ENCODE measurements around the gene ZNF764.
A peak's percentile ranks its signal among the peaks of the same experiment; 100 is the strongest.
"Not testable (repeated sequence)": the region's sequence is repeated elsewhere in the genome, so short reads cannot be mapped to it uniquely, and the experiment has no call there.

ZNF764 gene

DNA sequence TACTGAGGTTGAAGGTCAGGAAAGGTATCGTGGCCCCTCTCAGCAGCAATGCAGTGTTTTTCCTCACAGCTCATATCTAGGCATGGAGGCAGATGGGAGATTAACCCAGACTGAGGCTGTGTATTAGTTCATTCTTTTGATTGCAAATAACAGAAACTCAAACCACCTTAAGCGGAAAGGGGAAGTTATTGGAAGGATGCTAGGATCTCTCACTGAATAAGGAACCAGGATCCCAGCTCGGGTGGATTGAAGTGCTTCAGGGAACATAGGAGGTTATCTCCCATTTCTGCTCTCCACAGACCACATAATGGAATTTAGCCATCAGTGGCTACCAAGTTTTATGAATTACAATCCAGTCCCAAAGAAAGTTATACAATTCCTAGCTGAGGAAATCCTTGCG is 43.8 kb upstream of the ZNF764 start:
- DNase-seq (ENCODE audit: low read depth), result no peak
- no peak overlapping the region for H3K4me3 ChIP-seq (ENCODE audit: low read length)
- TF ChIP-seq, protein P1, sequence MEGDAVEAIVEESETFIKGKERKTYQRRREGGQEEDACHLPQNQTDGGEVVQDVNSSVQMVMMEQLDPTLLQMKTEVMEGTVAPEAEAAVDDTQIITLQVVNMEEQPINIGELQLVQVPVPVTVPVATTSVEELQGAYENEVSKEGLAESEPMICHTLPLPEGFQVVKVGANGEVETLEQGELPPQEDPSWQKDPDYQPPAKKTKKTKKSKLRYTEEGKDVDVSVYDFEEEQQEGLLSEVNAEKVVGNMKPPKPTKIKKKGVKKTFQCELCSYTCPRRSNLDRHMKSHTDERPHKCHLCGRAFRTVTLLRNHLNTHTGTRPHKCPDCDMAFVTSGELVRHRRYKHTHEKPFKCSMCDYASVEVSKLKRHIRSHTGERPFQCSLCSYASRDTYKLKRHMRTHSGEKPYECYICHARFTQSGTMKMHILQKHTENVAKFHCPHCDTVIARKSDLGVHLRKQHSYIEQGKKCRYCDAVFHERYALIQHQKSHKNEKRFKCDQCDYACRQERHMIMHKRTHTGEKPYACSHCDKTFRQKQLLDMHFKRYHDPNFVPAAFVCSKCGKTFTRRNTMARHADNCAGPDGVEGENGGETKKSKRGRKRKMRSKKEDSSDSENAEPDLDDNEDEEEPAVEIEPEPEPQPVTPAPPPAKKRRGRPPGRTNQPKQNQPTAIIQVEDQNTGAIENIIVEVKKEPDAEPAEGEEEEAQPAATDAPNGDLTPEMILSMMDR (IDR thresholded peaks at IDR 0.05; ENCODE audit: insufficient read depth, low read depth, low read length, missing control alignments), result no peak

- H3K4me3 ChIP-seq (ENCODE audit: low read length), result no peak overlapping the region
- DNase-seq (ENCODE audit: low read depth), result no peak
- TF ChIP-seq, protein P1 (IDR thresholded peaks at IDR 0.05; ENCODE audit: insufficient read depth, low read depth, low read length, missing control alignments), result no peak
These were observed 42.8 kb upstream of the ZNF764 start for GRCh38 chr16:30600929-30601328.

DNA sequence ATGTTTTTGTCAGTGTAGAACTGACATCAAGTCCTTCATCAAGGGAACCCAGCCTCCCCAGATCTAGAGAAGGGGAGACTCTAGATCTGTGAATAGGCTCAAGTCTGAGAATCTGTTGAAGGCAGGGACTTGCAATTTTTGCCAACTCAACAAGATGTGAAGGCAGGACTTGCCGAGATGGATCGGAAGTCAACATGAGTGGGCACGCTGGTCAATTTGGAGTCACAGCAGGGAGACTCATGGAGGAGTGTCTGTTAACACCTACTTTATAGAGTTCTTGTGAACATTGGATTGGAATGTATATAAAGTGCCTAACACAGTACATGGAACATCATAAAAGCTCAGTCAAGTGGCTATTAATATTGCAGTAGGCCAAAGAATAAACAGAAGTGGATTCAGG is 42.0 kb upstream of the ZNF764 start:
- no peak overlapping the region for H3K4me3 ChIP-seq (ENCODE audit: low read length)
- TF ChIP-seq, protein P1 (IDR thresholded peaks at IDR 0.05; ENCODE audit: insufficient read depth, low read depth, low read length, missing control alignments), result no peak

GRCh38 chr16:30592871-30593270 is 34.7 kb upstream of the ZNF764 start:
- DNase-seq (ENCODE audit: low read depth), result no peak
- H3K4me3 ChIP-seq (ENCODE audit: low read length), result no peak overlapping the region
- TF ChIP-seq, protein P1 (IDR thresholded peaks at IDR 0.05; ENCODE audit: insufficient read depth, low read depth, low read length, missing control alignments), result no peak

More for the DNA sequence above, 42.0 kb upstream of the ZNF764 start:
- peak; percentile 15 for DNase-seq (ENCODE audit: low read depth)

GRCh38 chr16:30590869-30591268 is 32.7 kb upstream of the ZNF764 start:
- H3K4me3 ChIP-seq (ENCODE audit: low read length); DNase-seq (ENCODE audit: low read depth): not testable (repeated sequence)

DNA sequence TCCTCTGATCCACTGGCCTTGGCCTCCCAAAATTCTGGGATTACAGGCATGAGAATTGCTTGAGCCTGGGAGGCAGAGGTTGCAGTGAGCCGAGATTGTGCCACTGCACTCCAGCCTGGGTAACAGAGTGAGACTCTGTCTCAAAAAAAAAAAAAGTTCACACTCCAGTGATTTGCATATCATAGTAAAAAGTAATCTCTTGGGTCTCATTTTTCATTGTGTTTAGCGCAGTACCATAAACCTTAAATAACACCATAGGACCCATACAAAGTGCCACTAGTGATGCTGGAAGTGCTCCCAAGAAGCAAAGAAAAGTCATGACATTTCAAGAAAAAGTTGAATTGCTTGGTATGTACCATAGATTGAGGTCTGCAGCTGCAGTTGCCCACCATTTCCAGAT is 31.4 kb upstream of the ZNF764 start:
- DNase-seq (ENCODE audit: low read depth); H3K4me3 ChIP-seq (ENCODE audit: low read length): not testable (repeated sequence)

- DNase-seq (ENCODE audit: low read depth), result no peak
These were observed 30.5 kb upstream of the ZNF764 start for GRCh38 chr16:30588651-30589050.

DNA sequence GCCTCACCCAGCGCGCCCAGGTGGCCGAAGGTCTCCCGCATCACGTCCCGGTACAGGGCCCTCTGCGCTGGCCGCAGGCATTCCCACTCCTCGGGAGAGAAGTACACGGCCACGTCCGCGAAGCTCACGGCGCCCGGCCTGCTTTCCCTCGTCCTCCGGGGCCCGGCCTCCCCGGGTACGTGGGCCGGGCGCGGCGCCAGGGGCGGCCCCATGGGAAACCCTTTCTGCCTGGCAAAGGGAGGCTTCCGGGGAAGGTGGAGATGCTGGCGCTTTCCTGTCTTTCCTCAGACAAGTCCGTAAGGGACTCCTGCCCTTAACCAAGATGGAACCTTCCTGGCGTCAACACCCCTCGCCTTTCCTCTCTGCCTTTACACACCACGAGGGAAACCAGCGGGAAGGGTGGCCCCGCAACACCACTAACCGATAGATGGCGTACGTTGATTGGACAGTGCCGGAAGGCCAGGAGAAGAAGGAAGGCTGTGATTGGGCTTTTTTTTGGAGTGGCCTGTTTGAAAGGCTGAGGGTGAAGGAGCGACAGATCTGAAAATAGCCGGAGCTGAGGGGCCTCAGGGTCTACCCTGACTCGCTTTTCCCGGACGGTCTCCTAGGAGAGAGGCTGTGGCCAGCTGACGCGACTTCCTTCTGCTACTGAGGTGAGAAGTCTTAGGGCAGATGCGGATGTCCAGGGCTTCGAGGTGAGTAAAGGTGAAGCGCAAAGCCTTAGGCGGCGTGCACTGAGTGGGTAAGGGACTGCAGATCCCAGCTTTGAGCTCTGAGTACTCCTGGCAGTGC is 27.4 kb upstream of the ZNF764 start, which contains the start of gene ZNF785:
ZNF785 (minus strand) TSS at position 298 of the 792 bp plus-strand sequence; CDS start at position 212, 86 bp downstream.
- TF ChIP-seq, protein P1 (IDR thresholded peaks at IDR 0.05; ENCODE audit: insufficient read depth, low read depth, low read length, missing control alignments), result peak; percentile 25
- peak within 1 kb of the TSS; percentile 67 for H3K4me3 ChIP-seq (ENCODE audit: low read length)
- peak; percentile 99 for DNase-seq (ENCODE audit: low read depth)

More at GRCh38 chr16:30588651-30589050, 30.5 kb upstream of the ZNF764 start:
- TF ChIP-seq, protein P1 (IDR thresholded peaks at IDR 0.05; ENCODE audit: insufficient read depth, low read depth, low read length, missing control alignments), result no peak
- no peak overlapping the region for H3K4me3 ChIP-seq (ENCODE audit: low read length)
